Parathyroid adenoma (tissue), 2 donors: ENCODE results near the gene COL1A2.

Source experiments
- H2AFZ ChIP-seq: fragments of 300-600 bp; sonication (generic); one replicate; pipeline ENCODE4 v1.7.0; 2017; ENCODE audit warnings: antibody characterized with exemption, mild to moderate bottlenecking
- H3K27ac ChIP-seq: fragments of 300-600 bp; sonication (generic); one replicate; pipeline ENCODE4 v1.7.0; 2017
- H3K27me3 ChIP-seq: fragments of 300-600 bp; sonication (generic); one replicate; pipeline ENCODE4 v1.7.0; 2017; ENCODE audit warnings: low read length; ENCODE audit not compliant: control insufficient read depth, insufficient read depth
- H3K36me3 ChIP-seq: fragments of 300-600 bp; sonication (generic); one replicate; pipeline ENCODE4 v1.7.0; 2017; ENCODE audit warnings: low read length; ENCODE audit not compliant: control insufficient read depth, insufficient read depth
- H3K4me1 ChIP-seq: fragments of 300-600 bp; sonication (generic); one replicate; pipeline ENCODE4 v1.7.0; 2017; ENCODE audit warnings: control low read depth
- H3K4me2 ChIP-seq: fragments of 300-600 bp; sonication (generic); one replicate; pipeline ENCODE4 v1.7.0; 2017; ENCODE audit warnings: low read length
- H3K4me3 ChIP-seq: fragments of 300-600 bp; sonication (generic); one replicate; pipeline ENCODE4 v1.7.0; 2017; ENCODE audit warnings: low read depth, low read length
- H3K79me2 ChIP-seq: fragments of 300-600 bp; sonication (generic); one replicate; pipeline ENCODE4 v1.7.0; 2017; ENCODE audit warnings: control low read depth
- H3K9ac ChIP-seq: fragments of 300-600 bp; sonication (generic); one replicate; pipeline ENCODE4 v1.7.0; 2017; ENCODE audit warnings: mild to moderate bottlenecking
- H3K9me3 ChIP-seq: fragments of 300-600 bp; sonication (generic); one replicate; pipeline ENCODE4 v1.7.0; 2017; ENCODE audit warnings: low read length; ENCODE audit not compliant: control insufficient read depth
- CTCF ChIP-seq: fragments of 300-600 bp; sonication (generic); IDR thresholded peaks from one replicate; pipeline ENCODE4 v1.7.0; 2017; ENCODE audit warnings: antibody characterized with exemption, mild to moderate bottlenecking
- donor health status: primary hyperparathyroidism.

Gene COL1A2

GRCh38 chr7:94360926-94361325, 33.8 kb upstream of the COL1A2 start:
- no peak overlapping the region for H3K9ac ChIP-seq
- no peak overlapping the region for H3K4me2 ChIP-seq
- H3K4me1 ChIP-seq = no peaks in the 10 kb centered on the region
- no peaks in the 10 kb centered on the region for H3K27me3 ChIP-seq
- H3K4me3 ChIP-seq = no peak overlapping the region
- no peaks in the 10 kb centered on the region for H3K9me3 ChIP-seq
- no peak overlapping the region for H2AFZ ChIP-seq
- no peak for TF ChIP-seq CTCF
- H3K27ac ChIP-seq = no peak overlapping the region
- H3K79me2 ChIP-seq = no peaks in the 10 kb centered on the region
- H3K36me3 ChIP-seq = no peaks in the 10 kb centered on the region

- Histone ChIP-seq H3K9me3 (no peaks in the 10 kb centered on the region), H3K4me3 (no peak overlapping the region), H2AFZ (no peak overlapping the region), H3K36me3 (no peaks in the 10 kb centered on the region), H3K9ac (no peak overlapping the region), H3K27me3 (no peaks in the 10 kb centered on the region), H3K4me1 (no peaks in the 10 kb centered on the region), H3K27ac (no peak overlapping the region), H3K79me2 (no peaks in the 10 kb centered on the region), H3K4me2 (no peak overlapping the region)
- TF ChIP-seq CTCF = no peak
These were observed 32.4 kb upstream of the COL1A2 start for GRCh38 chr7:94362276-94362675.

GRCh38 chr7:94364816-94365215, 29.9 kb upstream of the COL1A2 start:
- Histone ChIP-seq H3K4me3 (no peak overlapping the region), H3K27me3 (no peaks in the 10 kb centered on the region), H3K9ac (no peak overlapping the region), H3K4me1 (no peaks in the 10 kb centered on the region), H3K9me3 (no peaks in the 10 kb centered on the region), H3K27ac (no peak overlapping the region), H3K36me3 (no peaks in the 10 kb centered on the region), H3K79me2 (no peaks in the 10 kb centered on the region), H2AFZ (no peak overlapping the region), H3K4me2 (no peak overlapping the region)
- no peak for TF ChIP-seq CTCF

GRCh38 chr7:94366163-94366562, 28.5 kb upstream of the COL1A2 start:
- H3K36me3 ChIP-seq = no peaks in the 10 kb centered on the region
- no peak overlapping the region for H3K4me3 ChIP-seq
- no peaks in the 10 kb centered on the region for H3K27me3 ChIP-seq
- H3K27ac ChIP-seq = no peak overlapping the region
- no peak overlapping the region for H3K9ac ChIP-seq
- no peaks in the 10 kb centered on the region for H3K79me2 ChIP-seq
- no peaks in the 10 kb centered on the region for H3K9me3 ChIP-seq
- no peaks in the 10 kb centered on the region for H3K4me1 ChIP-seq
- H3K4me2 ChIP-seq = no peak overlapping the region
- TF ChIP-seq CTCF = no peak
- H2AFZ ChIP-seq = no peak overlapping the region

- H3K27ac ChIP-seq = no peak overlapping the region
- H2AFZ ChIP-seq = no peak overlapping the region
- no peaks in the 10 kb centered on the region for H3K79me2 ChIP-seq
- H3K27me3 ChIP-seq = no peaks in the 10 kb centered on the region
- H3K9ac ChIP-seq = no peak overlapping the region
- H3K4me1 ChIP-seq = no peaks in the 10 kb centered on the region
- TF ChIP-seq CTCF = no peak
- no peaks in the 10 kb centered on the region for H3K9me3 ChIP-seq
- H3K4me2 ChIP-seq = no peak overlapping the region
- no peak overlapping the region for H3K4me3 ChIP-seq
- H3K36me3 ChIP-seq = no peaks in the 10 kb centered on the region
These were observed 27.9 kb upstream of the COL1A2 start for GRCh38 chr7:94366832-94367231.
